NCI-H2081 (cell line): ENCODE results near the gene BICD1.

ENCODE experiments used
- DNase-seq, 2 experiments: peaks; one replicate each; lab custom pipeline; 2025; lab: John Stamatoyannopoulos, UW

BICD1 gene

DNA sequence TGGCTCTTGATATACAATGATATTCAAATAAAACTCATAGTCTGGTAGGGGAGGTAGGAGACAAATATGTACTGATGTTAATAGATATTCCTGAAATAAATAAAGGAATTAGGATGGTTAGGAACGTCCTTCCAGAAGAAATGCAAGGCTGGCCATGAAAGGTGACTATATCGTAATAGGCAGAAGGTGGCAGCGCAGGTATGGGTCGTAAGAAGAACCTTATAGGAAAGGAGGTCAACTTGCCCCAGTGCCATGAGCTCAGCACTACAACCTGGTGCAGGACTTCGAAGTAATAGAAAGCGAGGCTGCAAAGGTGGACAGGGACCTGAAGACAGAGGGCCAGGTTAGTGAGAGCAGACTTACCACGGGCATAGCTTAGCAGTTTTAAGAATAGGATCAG, 237.4 kb downstream of the BICD1 start:
- DNase-seq, result no peak

DNA sequence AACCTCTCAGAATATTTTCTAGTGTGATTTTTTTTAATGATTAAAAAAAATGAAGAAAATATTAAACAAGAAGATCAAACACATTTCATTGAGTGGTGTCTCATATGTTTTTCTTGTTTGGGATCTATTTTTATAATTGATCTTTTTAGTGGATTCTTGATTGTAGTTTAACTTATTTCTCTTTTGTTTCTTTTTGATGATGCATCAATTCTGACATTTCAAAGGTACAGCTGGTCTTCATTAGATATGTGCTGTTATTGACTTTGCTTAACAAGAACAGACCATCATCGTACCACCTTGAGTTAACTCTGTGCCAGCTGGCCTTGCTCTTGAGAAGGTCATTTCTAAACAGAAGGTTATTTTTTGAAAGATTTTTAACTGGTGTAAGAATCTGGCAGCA, 246.9 kb downstream of the BICD1 start:
- no peak for DNase-seq

DNA sequence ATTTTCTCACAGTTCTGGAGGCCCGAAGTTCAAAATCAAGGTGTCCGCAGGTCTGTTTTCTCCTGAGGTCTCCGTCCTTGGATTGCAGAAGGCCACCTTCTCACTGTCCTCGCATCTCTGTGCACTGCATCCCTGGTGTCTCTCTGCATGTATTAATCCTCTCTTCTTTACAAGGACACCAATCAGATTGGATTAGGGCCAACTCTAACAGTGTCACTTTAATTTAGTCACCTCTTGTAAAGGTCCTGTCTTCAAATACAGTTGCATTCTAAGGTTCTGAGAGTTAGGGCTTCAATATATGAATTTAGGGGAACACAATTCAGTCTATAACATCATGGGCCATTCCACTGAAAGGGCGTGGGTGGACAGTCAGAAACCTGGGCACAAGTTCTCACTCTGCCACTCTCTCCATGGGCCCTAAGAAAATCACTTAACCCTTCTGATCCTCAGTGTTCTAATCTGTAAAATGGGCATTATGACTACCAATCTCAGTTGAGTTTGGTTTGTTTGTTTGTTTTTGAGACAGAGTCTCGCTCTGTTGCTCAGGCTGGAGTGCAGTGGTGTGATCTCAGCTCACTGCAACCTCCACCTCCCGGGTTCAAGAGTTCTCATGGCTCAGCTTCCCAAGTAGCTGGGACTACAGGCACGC, 251.1 kb downstream of the BICD1 start:
- DNase-seq, result no peak

DNA sequence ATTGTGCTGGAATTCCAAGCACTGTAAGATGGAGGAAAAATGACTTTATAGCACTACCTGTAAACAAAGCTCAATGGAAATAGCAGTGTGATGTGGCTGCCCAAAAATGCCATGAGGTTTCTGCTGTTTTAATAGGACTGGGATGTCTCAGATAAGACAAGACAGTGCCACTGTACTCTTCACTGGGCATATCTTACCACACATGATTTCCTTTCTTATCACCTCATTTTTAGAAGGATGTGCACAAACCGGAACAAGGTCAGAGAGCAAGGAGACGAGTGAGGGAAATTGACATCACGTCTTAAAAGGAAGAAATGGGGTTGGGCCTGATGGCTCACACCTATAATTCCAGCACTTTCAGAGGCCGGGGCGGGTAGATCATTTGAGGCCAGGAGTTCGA, 254.3 kb downstream of the BICD1 start:
- no peak for DNase-seq

DNA sequence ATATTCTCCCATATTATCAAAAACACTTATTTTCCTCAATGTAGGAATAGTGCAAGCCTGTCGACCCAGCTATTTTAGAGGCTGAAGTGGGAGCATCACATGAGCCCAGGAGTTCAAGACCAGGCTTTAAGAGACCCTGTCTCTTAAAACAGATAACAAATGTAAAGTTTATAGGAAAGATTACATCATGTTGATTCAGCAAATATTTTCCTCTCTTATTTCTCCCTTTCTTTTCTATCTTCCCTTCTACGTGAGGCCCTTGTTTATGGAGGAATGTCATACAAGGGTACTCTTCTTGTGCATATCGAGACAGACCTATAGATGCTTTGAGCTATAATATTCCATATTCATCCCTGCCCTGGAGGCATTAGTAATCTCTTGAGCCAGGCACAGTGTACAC, 256.2 kb downstream of the BICD1 start:
- DNase-seq, result no peak

DNA sequence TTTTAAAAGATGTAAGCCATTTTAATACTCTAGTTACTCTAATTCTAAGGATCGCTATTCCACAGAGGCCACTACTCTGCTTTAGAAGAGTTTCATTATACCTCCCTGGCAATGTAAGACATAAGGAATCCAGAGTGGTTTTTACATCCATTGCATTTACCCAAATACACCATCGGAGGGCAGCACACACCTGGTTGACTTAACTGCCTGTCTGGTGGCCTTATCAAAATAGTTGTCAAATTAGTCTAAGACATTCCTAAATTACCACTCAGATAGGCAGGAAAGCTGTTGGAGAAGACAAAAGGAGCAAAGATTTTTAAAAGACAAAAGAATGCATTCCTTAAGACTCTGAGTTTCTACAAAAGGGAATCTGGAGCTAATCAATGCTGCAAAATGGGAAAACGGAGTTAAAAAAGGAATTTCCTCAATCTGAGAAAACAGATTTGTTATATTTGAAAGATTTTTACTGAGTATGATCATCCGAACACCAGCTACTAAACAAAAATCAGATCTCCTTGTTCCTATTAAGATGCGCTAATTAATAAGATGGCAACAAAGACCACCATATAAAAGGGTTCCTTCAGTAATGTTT, 258.9 kb downstream of the BICD1 start:
- DNase-seq, result peak; percentile 64 to 74

DNA sequence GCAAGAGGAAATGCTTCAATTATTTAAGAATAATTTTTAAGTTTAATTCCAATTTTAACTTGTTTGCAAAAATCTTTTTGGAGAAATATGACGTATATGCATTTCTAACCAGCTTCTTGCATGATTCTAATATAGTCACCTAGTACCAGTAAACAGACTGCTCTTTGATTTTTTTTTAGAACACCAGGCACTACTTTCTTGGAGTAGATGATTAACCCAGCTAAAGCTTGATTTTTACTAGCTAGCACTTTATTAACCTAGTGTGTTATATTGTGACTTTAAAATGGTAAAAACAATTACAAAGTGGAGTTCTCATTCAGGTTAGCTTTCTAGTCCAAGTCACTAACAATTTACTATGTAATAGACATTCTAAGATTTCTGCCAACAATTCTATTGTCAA, 260.1 kb downstream of the BICD1 start:
- DNase-seq, result no peak

DNA sequence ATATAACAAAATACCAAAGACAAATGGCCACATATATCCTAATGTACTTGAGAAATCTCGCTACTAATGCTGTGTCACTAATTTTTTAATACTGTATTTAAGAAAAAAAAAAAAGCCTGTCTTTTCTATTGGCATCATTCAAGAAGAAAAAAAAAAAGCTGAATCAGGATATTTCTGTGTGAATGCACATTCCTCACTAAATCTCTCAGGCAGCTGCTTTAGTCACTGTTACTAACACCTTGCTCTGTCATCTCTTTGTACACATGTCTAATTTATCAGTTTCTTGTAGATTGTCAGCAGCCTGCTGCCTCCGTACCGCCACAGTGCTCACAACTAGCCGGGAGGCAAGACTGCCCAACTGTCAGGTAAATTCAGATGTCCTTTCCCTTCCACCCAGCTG, 260.7 kb downstream of the BICD1 start:
- DNase-seq, result no peak

DNA sequence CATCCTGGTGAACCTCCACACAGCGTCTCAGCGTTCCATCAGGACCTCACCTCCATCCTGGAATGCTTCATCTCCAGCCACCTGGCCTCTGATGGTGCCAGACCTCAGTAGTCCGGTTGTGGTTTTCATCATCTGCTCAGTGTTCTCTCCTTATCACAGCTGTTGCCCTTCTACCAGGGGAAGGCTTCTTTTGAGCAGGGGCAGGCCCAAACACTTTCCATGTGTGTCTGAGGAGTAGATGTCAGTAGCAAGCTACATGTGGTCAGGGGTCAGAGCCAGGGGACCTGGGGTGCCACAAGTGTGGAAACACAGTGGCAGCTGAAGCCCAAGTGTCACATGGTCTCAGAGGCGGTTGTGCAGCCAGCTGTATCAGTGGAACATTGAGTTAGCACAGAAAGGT, 262.6 kb downstream of the BICD1 start:
- DNase-seq, result no peak

DNA sequence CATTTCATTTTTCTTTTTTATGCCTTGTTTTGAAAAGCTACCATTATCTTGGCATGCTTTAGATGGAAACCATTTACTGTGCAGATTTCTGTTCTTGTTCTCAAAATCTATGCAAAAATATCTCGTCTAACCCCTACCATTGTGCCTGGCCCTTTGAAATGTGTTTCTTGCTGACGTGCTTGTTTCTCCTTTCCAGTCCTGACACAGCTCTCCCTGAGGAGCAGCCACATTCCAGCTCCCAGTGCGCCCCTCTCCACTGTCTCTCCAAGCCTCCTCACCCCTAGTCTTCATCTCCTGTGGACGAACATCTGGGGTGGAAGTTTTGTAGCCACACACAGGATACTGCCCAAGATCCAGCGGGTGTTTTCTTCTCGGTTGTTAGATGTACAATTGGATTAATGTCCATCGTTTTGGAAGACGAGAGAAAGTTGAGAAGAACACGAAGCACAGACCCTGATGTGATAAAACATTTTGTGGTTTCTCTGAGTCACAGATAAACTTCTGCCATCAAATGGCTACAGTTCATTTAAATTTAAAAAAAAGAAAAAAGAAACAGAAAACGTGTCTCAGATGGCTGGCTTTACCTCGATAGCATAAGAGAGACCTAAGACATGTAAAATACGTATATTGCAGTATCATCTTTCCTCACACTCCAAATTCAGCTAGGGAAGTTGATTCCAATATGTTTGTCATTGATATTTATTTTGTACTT, 270.9 kb downstream of the BICD1 start:
- DNase-seq, result no peak

DNA sequence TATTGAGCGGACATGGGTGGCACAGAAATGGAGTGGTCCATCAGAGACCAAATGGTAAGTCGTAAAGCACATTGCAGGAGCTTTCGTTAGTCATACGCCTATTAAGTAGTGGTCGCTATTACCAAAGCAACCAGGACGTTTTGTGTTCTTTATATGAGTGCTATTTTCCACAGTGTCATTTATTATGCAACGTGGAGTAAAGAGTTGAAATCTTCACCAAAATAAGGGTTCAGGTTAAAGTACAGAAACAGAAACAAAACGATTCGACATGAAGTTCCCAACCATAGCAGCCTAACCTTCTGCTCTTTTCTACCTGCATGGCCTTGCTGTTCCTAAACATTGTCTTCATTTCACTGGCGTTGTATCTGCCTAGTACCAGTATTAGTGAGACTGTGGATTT, 272.6 kb downstream of the BICD1 start:
- no peak for DNase-seq

DNA sequence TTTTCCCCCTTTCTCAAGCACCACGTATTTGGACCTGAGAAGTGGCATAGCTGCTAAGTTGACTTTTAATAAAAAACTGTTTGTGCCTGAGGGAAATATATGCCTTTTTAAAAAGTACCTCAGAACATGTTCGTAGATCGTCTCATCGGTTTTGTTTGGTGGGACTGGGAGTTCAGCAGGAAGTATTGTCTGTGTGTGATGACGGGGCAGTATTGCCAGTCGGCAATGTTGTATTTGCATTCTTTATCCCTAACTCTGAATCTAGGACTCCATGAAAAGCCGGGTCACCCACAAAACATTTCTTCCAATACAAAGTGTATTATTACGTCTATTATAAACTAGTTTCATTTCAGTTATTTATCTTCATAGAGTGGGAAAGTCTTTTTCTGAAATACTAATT, 273.0 kb downstream of the BICD1 start:
- no peak for DNase-seq

DNA sequence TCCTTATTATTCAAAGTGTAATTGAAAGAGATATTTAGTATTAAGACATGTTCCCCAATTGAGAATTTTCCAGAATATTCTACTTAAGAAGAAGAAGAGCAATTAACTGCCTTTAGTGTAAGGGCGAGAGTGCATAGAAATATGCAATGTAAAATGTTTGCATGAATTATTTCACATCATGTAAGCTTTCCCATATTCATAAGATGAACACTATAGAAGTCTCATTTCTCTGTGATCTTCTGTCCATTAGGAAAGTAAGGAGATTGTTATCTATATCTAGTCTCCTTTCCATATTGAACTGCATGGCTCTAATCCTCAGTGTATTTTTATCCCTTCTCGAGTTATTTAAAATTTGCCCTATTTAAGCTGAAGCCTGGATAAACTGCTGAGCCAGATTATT, 275.6 kb downstream of the BICD1 start:
- no peak for DNase-seq

DNA sequence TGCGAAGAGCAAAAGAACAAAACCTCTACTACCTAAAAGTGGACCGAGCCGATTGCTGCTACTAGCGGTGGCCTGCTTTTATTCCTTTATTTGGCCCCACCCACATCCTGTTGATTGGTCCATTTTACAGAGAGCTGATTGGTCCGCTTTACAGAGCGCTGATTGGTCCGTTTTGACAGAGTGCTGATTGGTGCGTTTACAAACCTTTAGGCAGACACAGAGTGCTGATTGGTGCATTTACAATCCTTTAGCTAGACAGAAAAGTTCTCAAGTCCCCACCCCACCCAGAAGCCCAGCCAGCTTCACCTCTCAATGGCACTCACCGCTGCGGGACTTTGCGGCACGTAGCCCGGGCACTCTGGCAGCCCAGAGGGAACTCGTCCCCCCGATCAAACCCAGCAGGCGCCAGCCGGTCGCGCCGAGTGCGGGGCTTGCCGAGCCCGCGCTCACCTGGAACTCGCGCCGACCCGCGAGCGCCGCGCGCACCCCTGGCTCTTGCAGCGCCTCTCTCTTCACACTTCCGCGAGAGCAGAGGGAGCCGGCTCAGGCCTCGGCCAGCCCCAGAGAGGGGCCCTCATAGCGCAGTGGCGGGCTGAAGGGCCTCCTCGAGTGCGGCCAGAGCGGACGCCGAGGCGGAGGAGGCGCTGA, 284.0 kb downstream of the BICD1 start:
- no peak for DNase-seq

DNA sequence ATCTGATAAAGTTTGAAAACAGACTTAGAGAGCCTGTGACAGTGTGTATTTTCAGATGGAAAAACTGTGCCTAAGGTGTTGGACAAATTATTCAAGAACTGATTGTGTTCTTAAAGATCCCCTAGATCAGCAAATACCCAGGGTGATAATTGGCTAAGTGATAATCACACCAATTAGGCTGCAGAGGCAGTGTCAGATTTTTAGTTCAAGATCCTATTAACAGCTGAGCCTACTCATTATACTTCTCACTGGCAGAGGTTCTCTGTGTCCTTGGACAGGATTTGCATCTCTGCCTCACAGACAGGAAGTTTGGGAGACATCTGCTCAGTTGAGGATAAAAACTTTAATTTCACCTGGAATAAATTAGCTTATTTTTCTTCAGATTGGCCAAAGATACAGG, 288.4 kb downstream of the BICD1 start:
- DNase-seq, result peak in 1 of 2 experiments; percentile 25

DNA sequence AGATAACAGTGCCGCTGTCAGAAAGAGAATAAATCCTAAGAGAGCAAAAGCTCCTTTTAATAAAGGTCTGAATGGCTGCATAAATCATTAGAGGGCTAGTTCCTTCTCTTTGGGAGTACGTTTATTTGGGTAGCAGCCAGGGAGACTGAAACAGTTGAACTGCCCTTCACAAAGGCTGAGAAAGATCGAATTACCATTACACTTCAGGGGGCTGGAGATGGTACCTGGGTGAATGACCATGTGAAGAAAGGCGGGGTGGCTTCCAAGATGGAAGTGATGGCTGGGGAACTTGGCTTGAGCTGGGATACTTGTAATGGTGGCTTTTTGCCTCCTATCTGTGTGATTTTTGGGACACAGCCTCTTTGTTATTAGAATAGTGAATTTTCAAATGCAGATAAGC, 291.0 kb downstream of the BICD1 start:
- peak in 1 of 2 experiments; percentile 27 for DNase-seq

DNA sequence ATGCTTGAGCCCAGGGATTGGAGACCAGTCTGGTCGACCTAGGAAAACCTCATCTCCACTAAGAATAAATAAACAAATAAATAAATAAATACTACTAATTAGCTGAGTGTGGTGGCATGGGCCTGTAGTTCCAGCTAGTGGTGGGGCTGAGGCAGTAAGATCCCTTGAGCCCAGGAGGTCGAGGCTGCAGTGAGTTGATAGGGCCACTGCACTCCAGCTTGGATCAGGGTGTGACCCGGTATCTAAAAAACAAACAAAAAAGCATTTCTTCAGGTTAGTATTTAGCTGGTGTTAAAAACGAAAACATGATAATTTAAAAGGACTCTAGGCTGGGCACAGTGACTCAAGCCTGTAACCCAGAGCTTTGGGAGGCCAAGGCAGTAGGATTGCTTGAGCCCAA, 291.5 kb downstream of the BICD1 start:
- DNase-seq, result no peak

DNA sequence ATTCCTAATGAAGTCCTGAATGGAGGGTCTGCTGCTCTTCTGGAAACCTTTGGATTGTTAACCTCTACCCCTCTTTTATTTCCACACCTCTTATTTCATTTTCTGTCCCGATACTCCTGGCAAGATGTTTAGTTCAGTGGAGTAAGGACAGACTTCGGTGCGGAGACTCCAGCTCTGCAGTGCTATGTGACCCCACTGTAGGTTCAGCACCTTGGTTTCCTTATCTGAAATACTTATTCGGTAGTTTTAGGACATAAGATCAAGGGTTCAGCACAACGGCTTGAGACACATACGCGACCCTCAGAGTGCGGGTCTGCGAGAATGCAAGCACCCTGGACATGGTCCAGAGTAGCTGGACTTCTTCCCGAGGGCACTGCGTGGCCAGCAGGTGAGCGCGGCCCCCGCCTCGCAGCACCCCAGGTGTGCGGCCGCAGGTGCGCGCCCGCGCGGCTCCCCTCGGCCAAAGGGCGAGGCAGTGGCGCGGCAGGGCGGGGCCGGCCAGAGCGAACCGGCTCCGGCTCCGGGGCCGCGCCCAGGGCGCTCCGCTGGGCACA, 292.2 kb downstream of the BICD1 start:
- no peak for DNase-seq

DNA sequence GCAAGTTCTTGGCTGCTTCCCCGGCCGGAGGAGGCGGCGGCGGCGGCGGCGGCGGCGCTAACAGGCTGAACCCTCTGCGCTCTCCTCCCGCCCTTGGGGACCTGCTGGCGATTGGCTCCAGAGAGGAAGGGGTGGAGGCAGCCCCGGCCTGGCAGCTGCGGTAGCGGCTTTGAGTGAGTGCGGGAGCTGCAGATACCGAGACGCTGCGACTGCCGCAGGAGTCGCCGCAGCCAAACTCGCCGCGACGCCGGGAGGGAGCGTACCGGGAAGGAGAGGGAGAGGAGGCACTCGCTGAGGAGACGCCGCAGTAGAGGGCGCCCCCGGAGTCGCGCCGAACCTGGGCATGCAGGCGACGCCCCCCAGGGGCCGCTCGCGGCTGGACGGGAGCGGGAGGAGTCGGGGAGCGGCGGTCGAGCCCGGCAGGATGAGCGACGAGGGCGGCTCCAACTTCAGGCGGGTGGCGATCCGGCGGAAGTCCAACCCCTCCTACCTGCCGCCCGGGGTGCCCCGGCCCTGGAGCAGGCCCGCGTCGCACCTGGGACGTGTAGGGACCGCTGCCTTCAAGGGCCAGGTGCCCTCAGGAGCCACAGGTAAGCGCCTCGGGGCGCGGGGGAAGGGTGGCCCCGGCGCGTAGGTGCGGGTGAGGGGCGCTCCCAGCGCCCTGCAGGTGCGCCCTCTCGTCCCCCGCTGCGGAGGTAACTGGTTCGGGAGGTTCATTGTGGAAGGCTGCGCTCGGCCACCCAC, 292.9 kb downstream of the BICD1 start, which contains the start of gene FGD4:
FGD4 (plus strand) TSS at position 189 of the 744 bp plus-strand sequence.
- DNase-seq, result peak; percentile 91 to 92

DNA sequence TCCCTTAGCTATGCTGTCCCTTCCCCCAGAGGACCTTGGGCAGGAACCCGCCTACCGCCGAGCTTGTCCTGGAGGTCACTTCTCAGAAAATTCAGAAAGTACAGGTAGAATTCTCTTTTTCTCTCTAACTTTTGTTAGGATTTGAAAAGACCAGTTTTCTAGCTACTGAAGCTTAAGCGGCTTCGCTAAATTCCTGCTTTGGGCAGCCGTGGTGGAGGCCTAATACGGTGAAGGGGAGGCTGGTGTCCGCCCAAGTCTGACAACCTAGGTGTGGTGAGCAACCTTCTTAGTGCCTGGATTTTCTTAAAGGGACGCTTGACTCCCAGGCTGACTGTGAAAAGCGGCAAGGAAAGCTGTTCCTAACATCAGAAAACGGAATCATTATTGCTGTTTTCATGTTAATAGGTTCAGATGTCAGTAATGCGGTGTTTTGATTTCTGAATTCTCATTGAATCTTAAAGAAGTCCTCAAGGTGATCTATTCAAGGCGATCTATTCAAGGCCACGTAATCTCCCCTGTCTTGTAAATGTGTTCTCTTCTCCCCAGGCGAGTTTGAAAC, 293.5 kb downstream of the BICD1 start:
- peak in 1 of 2 experiments; percentile 49 for DNase-seq

DNA sequence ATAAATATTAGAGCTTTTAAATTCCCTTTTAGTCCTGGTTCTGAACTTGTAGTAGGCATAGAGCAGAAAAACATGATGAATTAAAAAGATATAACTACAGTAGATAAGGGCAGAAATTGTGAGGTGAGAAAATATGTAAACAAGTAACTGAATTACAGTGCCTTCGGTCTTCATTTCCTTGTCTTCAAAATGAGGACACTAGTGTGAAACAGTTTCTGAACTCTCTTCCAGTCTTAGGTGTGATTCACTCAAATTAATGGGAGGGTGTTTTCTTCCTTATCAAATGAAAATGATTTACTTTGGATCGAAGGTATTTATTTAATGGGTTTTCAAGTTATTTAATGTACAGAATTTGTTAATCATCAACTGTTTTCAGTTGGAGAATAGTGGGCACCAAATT, 294.2 kb downstream of the BICD1 start:
- no peak for DNase-seq

DNA sequence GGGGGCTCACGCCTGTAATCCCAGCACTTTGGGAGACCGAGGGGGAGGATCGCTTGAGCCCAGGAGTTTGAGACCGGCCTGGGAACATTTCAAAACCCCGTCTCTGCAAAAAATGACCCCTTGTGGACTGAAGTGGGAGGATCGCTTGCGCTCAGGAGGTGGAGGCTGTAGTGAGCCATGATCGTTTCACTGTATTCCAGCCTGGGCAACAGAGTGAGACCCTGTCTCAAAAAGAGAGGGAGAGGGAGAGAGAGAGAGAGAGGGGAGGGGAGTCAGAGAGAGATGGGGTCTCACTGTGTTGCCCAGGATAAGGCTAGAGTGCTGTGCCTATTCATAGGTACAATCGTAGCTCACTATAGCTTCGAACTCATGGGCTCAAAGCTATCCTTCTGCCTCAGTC, 295.5 kb downstream of the BICD1 start:
- no peak for DNase-seq
